Esophagus squamous epithelium (tissue), 4 donors: ENCODE measurements around the gene ZNF415.

ENCODE experiments used
- POLR2A ChIP-seq, 4 donors: fragments of 450-650 bp; IDR thresholded peaks; one replicate each; pipeline ENCODE4 v1.6.1; 2017; ENCODE audit warnings: antibody characterized with exemption in 4 of 4, mild to moderate bottlenecking in 4 of 4, moderate library complexity in 3 of 4
- TF ChIP-seq, protein P1 (sequence below), 6 experiments: fragments of 450-650 bp in 4 of 6; fragments of 200-600 bp in 2 of 6; sonication (generic) in 2 of 6; IDR thresholded peaks; one replicate each; pipeline ENCODE4 v1.5.1; 2016 to 2019; ENCODE audit warnings: antibody characterized with exemption in 6 of 6, mild to moderate bottlenecking in 4 of 6, moderate library complexity in 4 of 6

DNA sequence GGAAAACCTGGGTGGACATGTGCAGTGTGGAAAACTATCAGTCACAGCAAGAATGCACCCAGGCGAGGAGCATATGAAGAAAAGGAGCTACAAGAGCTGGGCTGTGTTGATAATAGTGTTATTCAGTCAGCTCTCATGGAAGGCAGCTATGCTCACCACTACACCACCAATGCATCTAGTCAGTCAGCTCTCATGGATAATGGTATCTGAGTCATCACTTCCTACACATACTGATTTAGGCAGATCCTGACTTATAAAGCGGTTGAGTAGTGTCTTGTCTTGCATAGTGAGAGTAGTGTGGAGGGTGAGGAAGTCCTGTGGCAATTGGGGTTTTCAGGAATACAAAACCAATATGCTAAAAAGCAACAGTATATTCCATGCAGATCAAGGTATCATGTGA, 20.4 kb downstream of the ZNF415 start:
- no peak for TF ChIP-seq POLR2A (IDR thresholded peaks at IDR 0.05)
- TF ChIP-seq, protein P1, sequence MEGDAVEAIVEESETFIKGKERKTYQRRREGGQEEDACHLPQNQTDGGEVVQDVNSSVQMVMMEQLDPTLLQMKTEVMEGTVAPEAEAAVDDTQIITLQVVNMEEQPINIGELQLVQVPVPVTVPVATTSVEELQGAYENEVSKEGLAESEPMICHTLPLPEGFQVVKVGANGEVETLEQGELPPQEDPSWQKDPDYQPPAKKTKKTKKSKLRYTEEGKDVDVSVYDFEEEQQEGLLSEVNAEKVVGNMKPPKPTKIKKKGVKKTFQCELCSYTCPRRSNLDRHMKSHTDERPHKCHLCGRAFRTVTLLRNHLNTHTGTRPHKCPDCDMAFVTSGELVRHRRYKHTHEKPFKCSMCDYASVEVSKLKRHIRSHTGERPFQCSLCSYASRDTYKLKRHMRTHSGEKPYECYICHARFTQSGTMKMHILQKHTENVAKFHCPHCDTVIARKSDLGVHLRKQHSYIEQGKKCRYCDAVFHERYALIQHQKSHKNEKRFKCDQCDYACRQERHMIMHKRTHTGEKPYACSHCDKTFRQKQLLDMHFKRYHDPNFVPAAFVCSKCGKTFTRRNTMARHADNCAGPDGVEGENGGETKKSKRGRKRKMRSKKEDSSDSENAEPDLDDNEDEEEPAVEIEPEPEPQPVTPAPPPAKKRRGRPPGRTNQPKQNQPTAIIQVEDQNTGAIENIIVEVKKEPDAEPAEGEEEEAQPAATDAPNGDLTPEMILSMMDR (IDR thresholded peaks at IDR 0.05), result no peak
